IMR-90 (cell line): Measurements from ENCODE around the gene BAHD1. TPM values are rescaled to one million over a fixed set of nuclear protein-coding genes. Genes with fewer than 3 reads are reported as not detected.

Experiments used
- ATAC-seq: fragments of 200-7000 bp; cut with Tn5 transposase; 2 replicates; pipeline ENCODE4 v1.9.1; 2020; ENCODE audit warnings: low read depth, mild to moderate bottlenecking, moderate library complexity
- BruUV-seq: library from RNA; stranded (reverse); fragments of 400-500 nt; replicated peaks from 2 replicates; lab custom pipeline; 2021; lab: Mats Ljungman, UMichigan
- CTCF ChIA-PET: fragments of 300-600 bp; formaldehyde crosslinking; extraction: SDS; loops from one replicate; lab custom pipeline; 2021; ENCODE audit warnings: antibody characterized with exemption; lab: Yijun Ruan, JAX
- POLR2A ChIA-PET: fragments of 300-600 bp; sonication (Branson Sonifier 250); formaldehyde crosslinking; loops from one replicate; lab custom pipeline; 2022; ENCODE audit warnings: antibody characterized with exemption; ENCODE audit not compliant: unreplicated experiment; lab: Charles Lee
- DNase-seq: peaks from one replicate; pipeline ENCODE4 v3.0.0; 2013
- H2AFZ ChIP-seq: replicated peaks from 2 replicates; pipeline ENCODE3; 2013; ENCODE audit warnings: low read length, mild to moderate bottlenecking; ENCODE audit not compliant: poor library complexity
- H2AK5ac ChIP-seq: 2 replicates; pipeline ENCODE4 v1.6.1; 2013; ENCODE audit warnings: low read depth, low read length, inconsistent platforms
- H2AK9ac ChIP-seq: replicated peaks from 2 replicates; pipeline ENCODE3; 2013; ENCODE audit warnings: mild to moderate bottlenecking, low read depth, low read length, moderate library complexity; ENCODE audit not compliant: poor library complexity
- H2BK120ac ChIP-seq: 2 replicates; pipeline ENCODE4 v1.6.1; 2013; ENCODE audit warnings: low read depth, low read length, inconsistent platforms
- H2BK15ac ChIP-seq: 3 replicates; pipeline ENCODE4 v1.6.1; 2013; ENCODE audit warnings: low read depth, low read length, inconsistent platforms
- H2BK20ac ChIP-seq: 2 replicates; pipeline ENCODE4 v1.6.1; 2013; ENCODE audit warnings: low read depth, mild to moderate bottlenecking, inconsistent platforms, low read length, moderate library complexity
- H2BK5ac ChIP-seq: 2 replicates; pipeline ENCODE4 v1.6.1; 2013; ENCODE audit warnings: mild to moderate bottlenecking, low read depth, low read length, inconsistent platforms; ENCODE audit not compliant: poor library complexity, severe bottlenecking
- H3K14ac ChIP-seq: replicated peaks from 2 replicates; pipeline ENCODE4 v1.6.1; 2013; ENCODE audit warnings: low read depth, low read length, inconsistent platforms
- H3K18ac ChIP-seq: 2 replicates; pipeline ENCODE4 v1.6.1; 2013; ENCODE audit warnings: low read depth, low read length, control low read depth
- H3K23ac ChIP-seq: 2 replicates; pipeline ENCODE4 v1.6.1; 2013; ENCODE audit warnings: low read depth, low read length, inconsistent platforms
- H3K27ac ChIP-seq: 2 replicates; pipeline ENCODE4 v1.5.1; 2013; ENCODE audit warnings: mild to moderate bottlenecking, control low read depth, low read length; ENCODE audit not compliant: insufficient read depth
- H3K27me3 ChIP-seq: 2 replicates; pipeline ENCODE4 v1.6.1; 2013; ENCODE audit warnings: low read length; ENCODE audit not compliant: control insufficient read depth, insufficient read depth
- H3K36me3 ChIP-seq: 2 replicates; pipeline ENCODE4 v1.6.1; 2013; ENCODE audit warnings: low read length, mixed read lengths; ENCODE audit not compliant: control insufficient read depth, insufficient read depth
- H3K4ac ChIP-seq: 2 replicates; pipeline ENCODE4 v1.6.1; 2013; ENCODE audit warnings: low read depth, low read length, inconsistent platforms
- H3K4me1 ChIP-seq: 2 replicates; pipeline ENCODE4 v1.6.1; 2013; ENCODE audit warnings: low read length, mixed read lengths; ENCODE audit not compliant: control insufficient read depth, insufficient read depth
- H3K4me2 ChIP-seq: 2 replicates; pipeline ENCODE4 v1.6.1; 2013; ENCODE audit warnings: low read depth, mild to moderate bottlenecking, control low read depth, low read length, moderate library complexity
- H3K4me3 ChIP-seq: 2 replicates; pipeline ENCODE4 v1.5.1; 2013; ENCODE audit warnings: low read depth, mild to moderate bottlenecking, control low read depth, low read length, moderate library complexity; ENCODE audit not compliant: insufficient read depth
- H3K56ac ChIP-seq: 2 replicates; pipeline ENCODE4 v1.6.1; 2013; ENCODE audit warnings: low read length, inconsistent platforms; ENCODE audit not compliant: insufficient read depth; ENCODE audit errors: extremely low read depth
- H3K79me1 ChIP-seq, 2 experiments: 2 replicates each; pipeline ENCODE4 v1.6.1; 2013; ENCODE audit warnings: low read length in 2 of 2, inconsistent platforms in 1 of 2, low read depth in 1 of 2
- H3K9ac ChIP-seq: 2 replicates; pipeline ENCODE4 v1.6.1; 2013; ENCODE audit warnings: low read depth, low read length, control low read depth
- H3K9me1 ChIP-seq: 2 replicates; pipeline ENCODE4 v1.6.1; 2013; ENCODE audit warnings: low read length, inconsistent platforms; ENCODE audit not compliant: insufficient read depth
- H3K9me3 ChIP-seq: 2 replicates; pipeline ENCODE4 v1.6.1; 2013; ENCODE audit warnings: low read length; ENCODE audit not compliant: control insufficient read depth, insufficient read depth
- H4K20me1 ChIP-seq: 2 replicates; pipeline ENCODE4 v1.6.1; 2013; ENCODE audit warnings: low read length, inconsistent platforms; ENCODE audit not compliant: insufficient read depth
- H4K5ac ChIP-seq: 2 replicates; pipeline ENCODE4 v1.6.1; 2013; ENCODE audit warnings: mild to moderate bottlenecking, low read depth, low read length, control low read depth
- H4K8ac ChIP-seq, 2 experiments: 2 replicates each; pipeline ENCODE4 v1.6.1; 2013; ENCODE audit warnings: low read depth in 2 of 2, low read length in 2 of 2, control low read depth in 1 of 2, inconsistent platforms in 1 of 2
- H4K91ac ChIP-seq: 2 replicates; pipeline ENCODE4 v1.6.1; 2013; ENCODE audit warnings: low read depth, low read length, inconsistent platforms; ENCODE audit not compliant: insufficient read depth
- BHLHE40 ChIP-seq: fragments of 150-350 bp; IDR thresholded peaks from 2 replicates; pipeline ENCODE4 v1.6.1; 2016; ENCODE audit warnings: mild to moderate bottlenecking, low read depth, low read length
- CEBPB ChIP-seq: IDR thresholded peaks from 2 replicates; pipeline ENCODE4 v1.6.1; 2012; ENCODE audit warnings: low read depth, low read length, improper control_type of control experiment
- CHD1 ChIP-seq: IDR thresholded peaks from 2 replicates; pipeline ENCODE4 v1.6.1; 2012; ENCODE audit warnings: low read depth, low read length, improper control_type of control experiment
- FOS ChIP-seq: fragments of 150-350 bp; IDR thresholded peaks from 2 replicates; pipeline ENCODE4 v1.6.1; 2016; ENCODE audit warnings: low read depth, low read length
- MAFK ChIP-seq: IDR thresholded peaks from 2 replicates; pipeline ENCODE4 v1.6.1; 2012; ENCODE audit warnings: low read depth, low read length, improper control_type of control experiment
- MAZ ChIP-seq: IDR thresholded peaks from 2 replicates; pipeline ENCODE4 v1.6.1; 2012; ENCODE audit warnings: low read depth, mild to moderate bottlenecking, low read length, improper control_type of control experiment, moderate library complexity, borderline replicate concordance
- MXI1 ChIP-seq: IDR thresholded peaks from 2 replicates; pipeline ENCODE4 v1.6.1; 2012; ENCODE audit warnings: low read depth, mild to moderate bottlenecking, low read length, moderate library complexity, borderline replicate concordance
- NFE2L2 ChIP-seq: fragments of 150-350 bp; IDR thresholded peaks from 2 replicates; pipeline ENCODE4 v1.6.1; 2016; ENCODE audit warnings: low read depth, mild to moderate bottlenecking, low read length
- POLR2A ChIP-seq: IDR thresholded peaks from 2 replicates; pipeline ENCODE4 v1.6.1; 2012; ENCODE audit warnings: mild to moderate bottlenecking, low read depth, low read length
- RAD21 ChIP-seq: IDR thresholded peaks from 2 replicates; pipeline ENCODE4 v1.6.1; 2012; ENCODE audit warnings: low read length, improper control_type of control experiment
- RFX5 ChIP-seq: IDR thresholded peaks from 2 replicates; pipeline ENCODE4 v1.8.0; 2012; ENCODE audit warnings: low read depth, mild to moderate bottlenecking, low read length, moderate library complexity
- USF2 ChIP-seq: fragments of 150-350 bp; IDR thresholded peaks from 2 replicates; pipeline ENCODE4 v1.6.1; 2017; ENCODE audit warnings: mild to moderate bottlenecking, antibody characterized with exemption, low read length, low read depth
- WGBS, 2 experiments: methylation state at CpG; one replicate each; pipeline versions ENCODE4 v1.1.5 to v1.1.7; 2013; ENCODE audit warnings: missing lambda C conversion rate in 2 of 2; ENCODE audit not compliant: insufficient read length in 1 of 2; ENCODE audit errors: extremely low coverage in 2 of 2; 5-methylcytosine and 5-hydroxymethylcytosine counted together
- dilution Hi-C: fragments of 300-500 bp; cut with HindIII; formaldehyde crosslinking; loops from one replicate; pipeline ENCODE4 v1.14.3; 2018; ENCODE audit warnings: low sequenced_read_pairs; ENCODE audit not compliant: unreplicated experiment
- in situ Hi-C: fragments of 300-500 bp; cut with MboI; formaldehyde crosslinking; loops from 3 replicates; pipeline ENCODE4 v1.14.3; 2019; ENCODE audit warnings: low sequenced_read_pairs, inconsistent platforms, mixed read lengths
- intact Hi-C: fragments of 100-400 bp; cut with micrococcal nuclease; formaldehyde crosslinking; loops from 2 replicates; pipeline ENCODE4 v1.10.0; 2022
- polyA plus RNA-seq, 3 experiments: library from polyadenylated mRNA; depleted of rRNA; stranded (reverse); fragments of >200 nt; gene quantifications; 2 replicates each; pipeline ENCODE4 v1.2.3, GENCODE V29; 2012; ENCODE audit warnings: low replicate concordance in 1 of 3
- total RNA-seq: library from RNA; depleted of rRNA; stranded (reverse); fragments of >200 nt; gene quantifications from 2 replicates; pipeline ENCODE4 v1.2.3, GENCODE V29; 2012
- TF ChIP-seq, protein P1 (sequence below): fragments of 150-350 bp; IDR thresholded peaks from 2 replicates; pipeline ENCODE4 v1.6.1; 2016; ENCODE audit warnings: low read depth, mild to moderate bottlenecking, low read length, moderate library complexity, borderline replicate concordance
- TF ChIP-seq, protein P2 (sequence below): conservative IDR thresholded peaks from 2 replicates; pipeline ENCODE4 v1.5.1; 2012; ENCODE audit warnings: mild to moderate bottlenecking, low read depth, low read length, improper control_type of control experiment

Gene BAHD1
- total and polyA plus RNA-seq, 2 of the 4 experiments (the other 2 are of a cell fraction), result 3.0 to 8.7 TPM

DNA sequence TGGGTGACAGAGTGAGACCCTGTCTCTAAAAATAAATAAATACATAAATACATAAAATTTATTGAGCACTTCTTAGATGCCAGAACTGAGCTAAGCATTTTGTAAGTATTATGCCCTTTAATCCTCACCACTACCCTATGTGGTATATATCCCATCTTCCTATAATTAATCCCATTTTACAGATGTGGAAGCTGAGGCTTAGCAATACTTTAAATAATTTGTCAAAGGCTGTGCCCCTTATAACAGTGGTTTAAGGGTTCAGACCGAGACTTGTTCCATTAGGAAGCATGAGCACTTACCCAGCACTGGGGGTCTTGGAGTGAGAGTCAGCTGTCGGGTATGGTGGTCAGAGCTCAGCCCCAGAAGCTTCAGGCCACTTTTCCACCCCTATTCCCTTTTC is 22.5 kb downstream of the BAHD1 start:
- TF ChIP-seq MAZ (no peak), CEBPB (no peak), RFX5 (no peak), POLR2A (no peak), RAD21 (no peak), BHLHE40 (no peak), CHD1 (no peak), FOS (no peak), MAFK (no peak), NFE2L2 (no peak), USF2 (no peak), MXI1 (no peak)
- TF ChIP-seq, protein P1, sequence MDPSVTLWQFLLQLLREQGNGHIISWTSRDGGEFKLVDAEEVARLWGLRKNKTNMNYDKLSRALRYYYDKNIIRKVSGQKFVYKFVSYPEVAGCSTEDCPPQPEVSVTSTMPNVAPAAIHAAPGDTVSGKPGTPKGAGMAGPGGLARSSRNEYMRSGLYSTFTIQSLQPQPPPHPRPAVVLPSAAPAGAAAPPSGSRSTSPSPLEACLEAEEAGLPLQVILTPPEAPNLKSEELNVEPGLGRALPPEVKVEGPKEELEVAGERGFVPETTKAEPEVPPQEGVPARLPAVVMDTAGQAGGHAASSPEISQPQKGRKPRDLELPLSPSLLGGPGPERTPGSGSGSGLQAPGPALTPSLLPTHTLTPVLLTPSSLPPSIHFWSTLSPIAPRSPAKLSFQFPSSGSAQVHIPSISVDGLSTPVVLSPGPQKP, result no peak
- TF ChIP-seq, protein P2, sequence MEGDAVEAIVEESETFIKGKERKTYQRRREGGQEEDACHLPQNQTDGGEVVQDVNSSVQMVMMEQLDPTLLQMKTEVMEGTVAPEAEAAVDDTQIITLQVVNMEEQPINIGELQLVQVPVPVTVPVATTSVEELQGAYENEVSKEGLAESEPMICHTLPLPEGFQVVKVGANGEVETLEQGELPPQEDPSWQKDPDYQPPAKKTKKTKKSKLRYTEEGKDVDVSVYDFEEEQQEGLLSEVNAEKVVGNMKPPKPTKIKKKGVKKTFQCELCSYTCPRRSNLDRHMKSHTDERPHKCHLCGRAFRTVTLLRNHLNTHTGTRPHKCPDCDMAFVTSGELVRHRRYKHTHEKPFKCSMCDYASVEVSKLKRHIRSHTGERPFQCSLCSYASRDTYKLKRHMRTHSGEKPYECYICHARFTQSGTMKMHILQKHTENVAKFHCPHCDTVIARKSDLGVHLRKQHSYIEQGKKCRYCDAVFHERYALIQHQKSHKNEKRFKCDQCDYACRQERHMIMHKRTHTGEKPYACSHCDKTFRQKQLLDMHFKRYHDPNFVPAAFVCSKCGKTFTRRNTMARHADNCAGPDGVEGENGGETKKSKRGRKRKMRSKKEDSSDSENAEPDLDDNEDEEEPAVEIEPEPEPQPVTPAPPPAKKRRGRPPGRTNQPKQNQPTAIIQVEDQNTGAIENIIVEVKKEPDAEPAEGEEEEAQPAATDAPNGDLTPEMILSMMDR, result no peak
- H3K79me1 ChIP-seq, result peaks cover 8 to 33% of the 10 kb centered on the region in 2 experiments; a peak in 3 of 4 replicates
- CTCF ChIA-PET, result interaction anchor here (0.9 kb wide), 1 partner anchor 11 kb away, joined by 3 read pairs; no protein-coding TSS in a partner anchor

More for the DNA sequence above, 22.5 kb downstream of the BAHD1 start:
- H2BK120ac ChIP-seq, result no peak overlapping the region
- no peak overlapping the region for H3K4me2 ChIP-seq
- POLR2A ChIA-PET, result no interaction called here
- no peak overlapping the region for H4K5ac ChIP-seq
- H2AK5ac ChIP-seq, result no peak overlapping the region
- H4K20me1 ChIP-seq, result peaks cover 25% of the 10 kb centered on the region; the same call in 1 of the 2 replicates
- H3K4me3 ChIP-seq, result no peak overlapping the region
- no peaks in the 10 kb centered on the region for H3K4me1 ChIP-seq
- H3K14ac ChIP-seq, result no peak overlapping the region
- no peak overlapping the region for H2BK20ac ChIP-seq
- no peak overlapping the region for H2AK9ac ChIP-seq
- in situ Hi-C loops, result no loop called here
- H3K4ac ChIP-seq, result no peak overlapping the region
- H2AFZ ChIP-seq, result no peak overlapping the region
- H4K8ac ChIP-seq, result no peak overlapping the region
- no peaks in the 10 kb centered on the region; the same call in 1 of the 2 replicates for H3K9me1 ChIP-seq
- H3K9ac ChIP-seq, result no peak overlapping the region
- ATAC-seq (no peak), DNase-seq (no peak)
- H2BK5ac ChIP-seq, result no peak overlapping the region
- dilution Hi-C loops, result no loop called here
- H3K36me3 ChIP-seq, result peaks cover 51% of the 10 kb centered on the region
- no peak overlapping the region for H3K18ac ChIP-seq
- H3K27me3 ChIP-seq, result no peaks in the 10 kb centered on the region
- intact Hi-C loops, result no loop called here
- no peaks in the 10 kb centered on the region for H3K9me3 ChIP-seq
- H3K56ac ChIP-seq, result no peak overlapping the region
- BruUV-seq, result no TSS peak
- no peak overlapping the region for H4K91ac ChIP-seq
- H2BK15ac ChIP-seq, result no peak overlapping the region
- no CpG with 5 or more reads among the region's 2 CpGs for WGBS, 2 experiments
- H3K23ac ChIP-seq, result no peak overlapping the region
- no peak overlapping the region for H3K27ac ChIP-seq
